ACC112 (cell line): ENCODE measurements around the gene PRSS12.

Experiments
- H2AFZ ChIP-seq: fragments of 200-600 bp; sonication (generic); one replicate; pipeline ENCODE4 v1.6.0; 2017; ENCODE audit warnings: antibody characterized with exemption, low read length; ENCODE audit not compliant: unreplicated experiment
- H3K27ac ChIP-seq: fragments of 200-600 bp; sonication (generic); 2 replicates; pipeline ENCODE4 v1.5.1; 2014; ENCODE audit warnings: low read depth, mild to moderate bottlenecking, antibody characterized with exemption, low read length, moderate library complexity
- H3K27me3 ChIP-seq: fragments of 200-600 bp; sonication (generic); 2 replicates; pipeline ENCODE4 v1.6.1; 2014; ENCODE audit warnings: mild to moderate bottlenecking, antibody characterized with exemption, low read length, moderate library complexity, mixed read lengths; ENCODE audit not compliant: insufficient read depth
- H3K36me3 ChIP-seq: fragments of 200-600 bp; sonication (generic); 2 replicates; pipeline ENCODE4 v1.6.1; 2016; ENCODE audit warnings: mild to moderate bottlenecking, antibody characterized with exemption, low read length, moderate library complexity, mixed read lengths; ENCODE audit not compliant: insufficient read depth
- H3K4me1 ChIP-seq: fragments of 200-600 bp; sonication (generic); one replicate; pipeline ENCODE4 v1.6.1; 2016; ENCODE audit warnings: low read length, mixed read lengths; ENCODE audit not compliant: insufficient read depth, unreplicated experiment, control insufficient read depth
- H3K4me3 ChIP-seq: fragments of 200-600 bp; sonication (generic); 2 replicates; pipeline ENCODE4 v1.5.1; 2014; ENCODE audit warnings: mild to moderate bottlenecking, low read depth, low read length
- H3K79me2 ChIP-seq: fragments of 200-600 bp; sonication (generic); one replicate; pipeline ENCODE4 v1.6.0; 2016; ENCODE audit warnings: low read length; ENCODE audit not compliant: control insufficient read depth, unreplicated experiment, insufficient read depth

PRSS12 gene

GRCh38 chr4:118290951-118291350 lies 61.9 kb downstream of the PRSS12 start:
- Histone ChIP-seq H3K79me2 (no peaks in the 10 kb centered on the region), H3K27ac (no peak overlapping the region), H3K36me3 (no peaks in the 10 kb centered on the region), H3K27me3 (no peaks in the 10 kb centered on the region), H3K4me3 (no peak overlapping the region), H2AFZ (no peak overlapping the region), H3K4me1 (peaks cover 45% of the 10 kb centered on the region)

- Histone ChIP-seq H3K4me1 (peaks cover 45% of the 10 kb centered on the region), H3K4me3 (peak overlapping the region; percentile 17; the same call in 1 of the 2 replicates), H3K27me3 (no peaks in the 10 kb centered on the region), H3K36me3 (no peaks in the 10 kb centered on the region), H3K27ac (peak overlapping the region; percentile 69), H3K79me2 (no peaks in the 10 kb centered on the region), H2AFZ (peak overlapping the region; percentile 28)
Observed at GRCh38 chr4:118289794-118290193, 63.0 kb downstream of the PRSS12 start.

- H3K27me3 ChIP-seq = no peaks in the 10 kb centered on the region
- H3K36me3 ChIP-seq = no peaks in the 10 kb centered on the region
- no peak overlapping the region for H2AFZ ChIP-seq
- peaks cover 55% of the 10 kb centered on the region for H3K4me1 ChIP-seq
- H3K27ac ChIP-seq = peak overlapping the region; percentile 73
- no peak overlapping the region for H3K4me3 ChIP-seq
- H3K79me2 ChIP-seq = no peaks in the 10 kb centered on the region
Observed at GRCh38 chr4:118287711-118288451, 64.9 kb downstream of the PRSS12 start.

- Histone ChIP-seq H3K79me2 (no peaks in the 10 kb centered on the region), H3K4me1 (peaks cover 67% of the 10 kb centered on the region), H3K4me3 (no peak overlapping the region), H2AFZ (no peak overlapping the region), H3K27ac (peak overlapping the region; percentile 73; the same call in 1 of the 2 replicates), H3K27me3 (no peaks in the 10 kb centered on the region), H3K36me3 (no peaks in the 10 kb centered on the region)
Observed at GRCh38 chr4:118286685-118287084, 66.1 kb downstream of the PRSS12 start.

GRCh38 chr4:118285931-118286330 lies 66.9 kb downstream of the PRSS12 start:
- no peaks in the 10 kb centered on the region for H3K36me3 ChIP-seq
- no peak overlapping the region for H2AFZ ChIP-seq
- H3K27ac ChIP-seq = no peak overlapping the region
- no peak overlapping the region for H3K4me3 ChIP-seq
- no peaks in the 10 kb centered on the region for H3K79me2 ChIP-seq
- no peaks in the 10 kb centered on the region for H3K27me3 ChIP-seq
- H3K4me1 ChIP-seq = peaks cover 68% of the 10 kb centered on the region

- H3K27me3 ChIP-seq = no peaks in the 10 kb centered on the region
- peaks cover 16% of the 10 kb centered on the region for H3K79me2 ChIP-seq
- peaks cover 16% of the 10 kb centered on the region for H3K36me3 ChIP-seq
- H3K4me1 ChIP-seq = peaks cover 57% of the 10 kb centered on the region
- no peak overlapping the region for H2AFZ ChIP-seq
- no peak overlapping the region for H3K4me3 ChIP-seq
- no peak overlapping the region for H3K27ac ChIP-seq
Observed at GRCh38 chr4:118284169-118284568, 68.6 kb downstream of the PRSS12 start.

GRCh38 chr4:118282692-118283091 lies 70.1 kb downstream of the PRSS12 start:
- H3K27me3 ChIP-seq = no peaks in the 10 kb centered on the region
- H3K79me2 ChIP-seq = peaks cover 24% of the 10 kb centered on the region
- peaks cover 42% of the 10 kb centered on the region for H3K4me1 ChIP-seq
- no peak overlapping the region for H3K4me3 ChIP-seq
- H3K27ac ChIP-seq = peak overlapping the region; percentile 71
- peaks cover 18% of the 10 kb centered on the region for H3K36me3 ChIP-seq
- H2AFZ ChIP-seq = no peak overlapping the region

- Histone ChIP-seq H3K36me3 (peaks cover 18% of the 10 kb centered on the region), H3K27ac (peak overlapping the region; percentile 71), H3K4me1 (peaks cover 36% of the 10 kb centered on the region)
Observed at GRCh38 chr4:118281611-118282442, 71.0 kb downstream of the PRSS12 start.

GRCh38 chr4:118280501-118281218 lies 72.1 kb downstream of the PRSS12 start:
- Histone ChIP-seq H2AFZ (no peak overlapping the region), H3K27ac (peak overlapping the region; percentile 71), H3K79me2 (peaks cover 24% of the 10 kb centered on the region), H3K27me3 (no peaks in the 10 kb centered on the region), H3K4me1 (peaks cover 36% of the 10 kb centered on the region), H3K36me3 (peaks cover 18% of the 10 kb centered on the region), H3K4me3 (peak overlapping the region; percentile 91)

More at GRCh38 chr4:118281611-118282442, 71.0 kb downstream of the PRSS12 start:
- Histone ChIP-seq H2AFZ (no peak overlapping the region), H3K27me3 (no peaks in the 10 kb centered on the region), H3K4me3 (peak overlapping the region; percentile 91), H3K79me2 (peaks cover 24% of the 10 kb centered on the region)

GRCh38 chr4:118279920-118280432 lies 72.8 kb downstream of the PRSS12 start:
- Histone ChIP-seq H3K36me3 (peaks cover 18% of the 10 kb centered on the region), H2AFZ (no peak overlapping the region), H3K27ac (peak overlapping the region; percentile 71), H3K27me3 (no peaks in the 10 kb centered on the region), H3K79me2 (peaks cover 24% of the 10 kb centered on the region), H3K4me3 (peak overlapping the region; percentile 91), H3K4me1 (peaks cover 36% of the 10 kb centered on the region)
